Measurements from ENCODE around the gene C2CD3. TPM values are rescaled to one million over a fixed set of nuclear protein-coding genes. Genes with fewer than 3 reads are reported as not detected.

The C2CD3 gene
- total and polyA plus RNA-seq, 9 of the 15 experiments (the other 6 are each of a cell fraction or from before 2014, with no cell fraction given) = 4.4 to 20.2 (median 15.4) TPM

DNA sequence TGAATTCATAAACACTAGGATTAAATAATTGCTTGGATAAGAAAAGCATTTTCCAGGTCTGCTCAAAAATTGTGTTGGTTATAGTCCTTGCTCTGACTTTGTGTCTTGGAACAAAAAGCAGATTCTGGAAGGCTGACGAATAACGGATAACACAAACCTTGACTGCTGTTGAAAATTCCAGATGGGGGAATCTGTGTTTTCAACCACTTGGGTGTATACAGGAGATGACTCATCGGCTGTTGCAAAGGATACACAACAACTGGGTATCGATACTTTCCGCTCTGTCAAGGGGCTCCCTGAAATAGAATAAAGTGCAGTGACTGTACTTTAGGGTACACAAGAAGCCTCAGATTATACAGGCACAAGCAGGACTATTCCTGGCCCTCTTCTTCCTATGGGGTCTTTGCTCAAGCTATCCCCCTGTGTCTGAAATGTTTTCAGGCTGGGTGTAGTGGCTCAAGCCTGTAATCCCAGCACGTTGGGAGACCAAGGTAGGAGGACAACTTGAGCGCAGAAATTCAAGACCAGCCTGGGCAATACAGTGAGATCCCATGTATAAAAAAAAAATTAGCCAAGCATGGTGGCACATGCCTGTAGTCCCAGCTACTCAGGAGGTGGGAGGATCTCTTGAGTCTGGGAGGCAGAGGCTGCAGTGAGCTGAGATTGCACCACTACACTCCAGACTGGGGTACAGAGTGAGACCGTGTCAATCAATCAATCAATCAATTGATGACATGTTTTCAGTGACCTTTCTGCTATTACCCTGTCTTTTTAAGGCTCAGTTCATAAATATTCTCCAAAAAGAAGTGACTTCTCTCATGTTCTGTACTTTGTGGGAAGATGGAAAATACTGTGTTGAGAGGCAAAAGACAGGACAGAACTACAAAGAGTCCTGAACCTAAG, 113.3 kb downstream of the C2CD3 start (continued):
- no peak for TF ChIP-seq ETV6 (IDR thresholded peaks at IDR 0.05; ENCODE audit: borderline replicate concordance in 1 of 2, low read depth in 2 of 2, low read length in 1 of 2)
- no peak for TF ChIP-seq ETV6 (CRISPR knock-in tag; IDR thresholded peaks at IDR 0.05; ENCODE audit: borderline replicate concordance)
- TF ChIP-seq, protein P1, sequence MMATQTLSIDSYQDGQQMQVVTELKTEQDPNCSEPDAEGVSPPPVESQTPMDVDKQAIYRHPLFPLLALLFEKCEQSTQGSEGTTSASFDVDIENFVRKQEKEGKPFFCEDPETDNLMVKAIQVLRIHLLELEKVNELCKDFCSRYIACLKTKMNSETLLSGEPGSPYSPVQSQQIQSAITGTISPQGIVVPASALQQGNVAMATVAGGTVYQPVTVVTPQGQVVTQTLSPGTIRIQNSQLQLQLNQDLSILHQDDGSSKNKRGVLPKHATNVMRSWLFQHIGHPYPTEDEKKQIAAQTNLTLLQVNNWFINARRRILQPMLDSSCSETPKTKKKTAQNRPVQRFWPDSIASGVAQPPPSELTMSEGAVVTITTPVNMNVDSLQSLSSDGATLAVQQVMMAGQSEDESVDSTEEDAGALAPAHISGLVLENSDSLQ (IDR thresholded peaks at IDR 0.05) = peak; percentile 56
- peak; percentile 94 for TF ChIP-seq FOSL1 (tag; conservative IDR thresholded peaks at IDR 0.05)
- no peak for TF ChIP-seq ZNF217 (CRISPR knock-in tag; IDR thresholded peaks at IDR 0.05)
- no peak for TF ChIP-seq ZNF239 (CRISPR knock-in tag; IDR thresholded peaks at IDR 0.05)
- TF ChIP-seq ZNF586 (CRISPR knock-in tag; conservative IDR thresholded peaks at IDR 0.05) = no peak
- peak; percentile 60 for TF ChIP-seq SMARCE1 (IDR thresholded peaks at IDR 0.05)
- no peak for TF ChIP-seq KDM5B (IDR thresholded peaks at IDR 0.05; ENCODE audit: insufficient replicate concordance, low read depth, low read length)
- TF ChIP-seq JUND (IDR thresholded peaks at IDR 0.05; ENCODE audit: borderline replicate concordance, low read depth, low read length) = peak; percentile 95
- peak; percentile 93 for TF ChIP-seq JUND (tag; IDR thresholded peaks at IDR 0.05; ENCODE audit: borderline replicate concordance, low read depth, low read length)
- no peak for TF ChIP-seq ZNF174 (CRISPR knock-in tag; IDR thresholded peaks at IDR 0.05)
- TF ChIP-seq MYBL2 (IDR thresholded peaks at IDR 0.05; ENCODE audit: low read depth) = no peak
- no peak for TF ChIP-seq MYBL2 (CRISPR knock-in tag; IDR thresholded peaks at IDR 0.05; ENCODE audit: borderline replicate concordance)
- peak; percentile 89 for TF ChIP-seq ZNF121 (CRISPR knock-in tag; conservative IDR thresholded peaks at IDR 0.05)
- no peak for TF ChIP-seq HEY1 (CRISPR knock-in tag; IDR thresholded peaks at IDR 0.05; ENCODE audit: borderline replicate concordance)
- peak; percentile 54 for TF ChIP-seq CBFA2T3 (IDR thresholded peaks at IDR 0.05)
- TF ChIP-seq FOXK1 (CRISPR knock-in tag; IDR thresholded peaks at IDR 0.05; ENCODE audit: borderline replicate concordance) = no peak
- no peak for TF ChIP-seq SRSF7 (optimal IDR thresholded peaks at IDR 0.05; ENCODE audit: low read depth, low read length)
- TF ChIP-seq ZNF274 (IDR thresholded peaks at IDR 0.05; ENCODE audit: borderline replicate concordance, low read depth, low read length) = no peak
- TF ChIP-seq, protein P2, sequence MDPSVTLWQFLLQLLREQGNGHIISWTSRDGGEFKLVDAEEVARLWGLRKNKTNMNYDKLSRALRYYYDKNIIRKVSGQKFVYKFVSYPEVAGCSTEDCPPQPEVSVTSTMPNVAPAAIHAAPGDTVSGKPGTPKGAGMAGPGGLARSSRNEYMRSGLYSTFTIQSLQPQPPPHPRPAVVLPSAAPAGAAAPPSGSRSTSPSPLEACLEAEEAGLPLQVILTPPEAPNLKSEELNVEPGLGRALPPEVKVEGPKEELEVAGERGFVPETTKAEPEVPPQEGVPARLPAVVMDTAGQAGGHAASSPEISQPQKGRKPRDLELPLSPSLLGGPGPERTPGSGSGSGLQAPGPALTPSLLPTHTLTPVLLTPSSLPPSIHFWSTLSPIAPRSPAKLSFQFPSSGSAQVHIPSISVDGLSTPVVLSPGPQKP (CRISPR knock-in tag; IDR thresholded peaks at IDR 0.05) = no peak
- peak; percentile 49; the same call in 1 of the 2 replicates for TF ChIP-seq JUNB (CRISPR knock-in tag; conservative IDR thresholded peaks at IDR 0.05)
- peak; percentile 57 for TF ChIP-seq FOS (IDR thresholded peaks at IDR 0.05; ENCODE audit: extremely low read depth, insufficient read length)
- no peak for TF ChIP-seq ZNF24 (IDR thresholded peaks at IDR 0.05)
- TF ChIP-seq ZNF12 (CRISPR knock-in tag; IDR thresholded peaks at IDR 0.05) = no peak
- 0 out of 2 replicates have a peak, but pooled peaks have one; percentile 69 for TF ChIP-seq ZNF584 (CRISPR knock-in tag; IDR thresholded peaks at IDR 0.05; ENCODE audit: low read depth)
- peak; percentile 6; the same call in 1 of the 2 replicates for TF ChIP-seq TAL1 (IDR thresholded peaks at IDR 0.05)
- TF ChIP-seq ZNF224 (CRISPR knock-in tag; IDR thresholded peaks at IDR 0.05) = no peak
- TF ChIP-seq TEAD4 (IDR thresholded peaks at IDR 0.05; ENCODE audit: low read length) = peak; percentile 11; the same call in 1 of the 2 replicates
- no peak for TF ChIP-seq TEAD4 (CRISPR knock-in tag; IDR thresholded peaks at IDR 0.05; ENCODE audit: borderline replicate concordance)
